Measurements from ENCODE around the gene STT3B.
A peak's percentile ranks its signal among the peaks of the same experiment; 100 is the strongest.
"Not testable (repeated sequence)": the region's sequence is repeated elsewhere in the genome, so short reads cannot be mapped to it uniquely, and the experiment has no call there.

Gene STT3B

DNA sequence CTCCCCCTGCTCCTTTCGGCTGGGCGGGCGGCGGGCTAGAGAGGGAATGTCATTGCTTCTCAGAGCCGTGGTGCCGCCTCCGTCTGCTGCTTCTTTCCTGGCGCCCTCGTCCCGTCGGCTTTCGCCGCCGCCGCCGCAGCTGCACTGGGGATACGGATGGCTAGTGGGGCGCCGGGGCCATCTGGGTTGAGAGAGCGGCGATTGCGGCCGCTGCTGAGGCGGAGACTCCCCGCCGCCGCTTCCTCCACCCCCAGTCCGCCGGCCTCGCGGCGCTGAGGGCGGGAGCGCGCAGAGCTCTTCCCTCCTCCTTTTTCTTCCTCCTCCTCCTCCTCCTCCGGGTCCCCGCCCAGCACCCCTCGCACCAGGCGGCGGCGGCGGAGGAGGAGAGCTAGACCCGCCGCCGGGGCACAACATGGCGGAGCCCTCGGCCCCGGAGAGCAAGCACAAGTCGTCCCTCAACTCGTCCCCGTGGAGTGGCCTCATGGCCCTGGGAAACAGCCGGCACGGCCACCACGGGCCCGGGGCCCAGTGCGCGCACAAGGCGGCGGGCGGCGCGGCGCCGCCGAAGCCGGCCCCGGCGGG lies at the start of gene STT3B:
Gene STT3B (plus strand): TSS at position 339 of the 582 bp plus-strand sequence. CDS start 74 bp downstream, at position 413.
- DNase-seq (ENCODE audit: low read depth): peak; percentile 72

GRCh38 chr3:31483776-31484175 lies 48.9 kb upstream of the STT3B start:
- DNase-seq (ENCODE audit: low read depth): no peak

DNA sequence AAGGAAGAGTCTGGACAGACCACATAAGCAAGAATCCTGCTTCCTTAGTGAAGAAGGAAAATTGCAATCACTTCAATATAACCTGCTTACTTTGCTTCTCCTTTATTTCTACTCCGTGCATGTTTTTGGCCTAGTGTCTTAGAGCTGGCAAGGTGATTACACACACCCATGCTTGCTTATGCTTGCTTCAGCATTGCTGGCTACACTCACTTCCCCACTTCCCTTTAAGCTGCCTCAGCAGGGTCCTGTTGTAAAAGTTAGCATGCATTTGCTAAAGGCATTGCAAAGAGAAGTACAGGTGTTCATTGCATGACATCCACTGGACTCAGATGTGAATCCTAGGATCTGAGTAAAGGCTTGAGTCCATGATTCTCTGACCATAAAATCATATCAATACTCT lies 47.5 kb upstream of the STT3B start:
- no peak for DNase-seq (ENCODE audit: low read depth)

DNA sequence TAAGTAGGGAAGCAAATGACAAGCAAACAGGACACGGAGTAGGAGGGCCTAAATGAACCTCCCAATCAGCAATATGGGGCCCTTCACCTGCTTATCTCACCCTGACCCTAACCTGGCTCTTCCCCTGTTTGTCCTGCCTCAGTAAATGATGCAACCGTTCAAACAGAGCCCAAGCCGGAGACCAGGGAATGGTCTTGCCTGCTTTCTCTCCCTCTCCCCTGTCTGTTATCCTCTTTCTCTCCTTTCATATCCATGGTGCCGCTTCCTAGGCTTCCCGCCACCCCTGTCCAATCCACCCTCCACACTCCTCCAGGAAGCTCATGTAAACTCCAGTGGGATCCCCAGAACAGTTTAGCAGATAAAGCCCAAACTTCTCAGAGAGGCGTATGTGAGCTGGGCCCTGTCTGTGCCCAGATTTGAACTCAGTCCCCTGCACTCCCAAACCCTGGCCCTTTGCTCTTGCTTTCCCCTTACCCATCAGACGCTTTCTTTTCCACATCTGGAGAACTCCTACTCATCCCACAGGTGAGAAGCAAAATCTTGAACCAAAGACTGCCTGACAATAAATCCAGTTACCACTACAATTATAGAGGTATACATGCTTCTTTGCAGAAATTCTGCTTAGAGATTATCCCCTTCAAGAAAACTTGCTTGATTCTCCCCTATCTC lies 45.7 kb upstream of the STT3B start:
- DNase-seq (ENCODE audit: low read depth): no peak

DNA sequence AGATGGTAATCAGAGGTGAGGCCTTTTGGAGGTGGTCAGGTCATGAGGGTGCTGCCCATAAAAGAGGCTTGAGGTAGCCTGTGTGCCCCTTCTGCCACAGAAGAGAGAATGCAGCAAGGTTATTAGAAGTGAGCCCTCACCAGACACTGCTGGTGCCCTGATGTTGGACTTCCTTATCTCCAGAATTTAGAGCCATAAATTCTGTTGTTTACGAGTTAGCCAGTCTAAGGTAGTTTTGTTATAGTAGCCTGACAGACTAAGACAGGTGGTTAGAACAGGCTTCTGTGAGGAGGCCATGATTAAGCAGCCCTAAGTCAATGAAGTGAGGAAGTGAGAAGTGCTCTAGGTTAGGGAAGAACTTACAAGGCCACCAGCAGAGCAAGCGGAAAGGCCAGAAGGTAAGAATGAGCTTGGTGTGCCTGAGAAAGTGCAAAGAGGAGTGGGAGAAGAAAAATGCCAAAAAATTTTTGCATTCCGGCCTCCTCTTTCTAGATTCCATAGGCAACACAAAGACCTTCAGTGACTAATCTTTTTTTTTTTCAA lies 44.2 kb upstream of the STT3B start:
- DNase-seq (ENCODE audit: low read depth): no peak

DNA sequence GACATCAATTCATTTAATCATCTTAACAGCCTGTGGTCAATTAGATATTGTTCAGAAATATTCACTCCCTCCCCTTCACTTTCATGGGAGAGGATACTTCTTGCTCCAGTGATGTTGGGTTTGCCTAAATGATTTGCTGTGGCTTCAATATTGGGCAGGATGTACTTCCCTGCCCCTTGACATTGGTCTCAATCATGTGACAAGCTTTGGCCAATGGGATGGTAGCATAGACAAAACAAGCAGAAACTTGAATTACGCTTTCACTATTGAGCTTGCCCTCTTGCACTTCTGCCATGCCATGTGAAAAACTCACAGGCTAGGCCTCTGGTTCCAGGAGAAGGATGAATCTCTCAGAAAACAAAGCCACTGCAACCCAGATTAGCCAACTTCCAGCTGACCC lies 42.2 kb upstream of the STT3B start:
- no peak for DNase-seq (ENCODE audit: low read depth)

- no peak for DNase-seq (ENCODE audit: low read depth)
Measured at GRCh38 chr3:31491660-31492059, 41.1 kb upstream of the STT3B start.

DNA sequence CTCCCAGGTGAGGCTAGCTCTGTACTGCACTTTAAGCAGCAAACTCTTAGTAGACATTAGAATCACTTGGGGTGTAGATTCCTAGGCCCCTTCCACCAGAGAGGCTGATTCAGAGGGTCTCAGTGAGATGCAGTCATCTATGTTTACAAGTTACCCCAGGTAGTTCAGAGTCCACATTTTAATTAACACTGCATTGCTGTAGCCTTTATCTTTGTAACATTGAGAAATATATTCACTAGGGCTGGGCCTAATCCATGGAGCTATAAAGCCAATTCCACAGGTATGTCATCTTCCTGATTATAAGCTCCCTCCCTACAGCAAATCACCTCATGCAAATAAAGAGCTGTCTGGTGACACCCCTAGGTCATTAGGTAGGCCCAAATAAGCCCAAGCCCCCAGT lies 39.6 kb upstream of the STT3B start:
- no peak for DNase-seq (ENCODE audit: low read depth)

DNA sequence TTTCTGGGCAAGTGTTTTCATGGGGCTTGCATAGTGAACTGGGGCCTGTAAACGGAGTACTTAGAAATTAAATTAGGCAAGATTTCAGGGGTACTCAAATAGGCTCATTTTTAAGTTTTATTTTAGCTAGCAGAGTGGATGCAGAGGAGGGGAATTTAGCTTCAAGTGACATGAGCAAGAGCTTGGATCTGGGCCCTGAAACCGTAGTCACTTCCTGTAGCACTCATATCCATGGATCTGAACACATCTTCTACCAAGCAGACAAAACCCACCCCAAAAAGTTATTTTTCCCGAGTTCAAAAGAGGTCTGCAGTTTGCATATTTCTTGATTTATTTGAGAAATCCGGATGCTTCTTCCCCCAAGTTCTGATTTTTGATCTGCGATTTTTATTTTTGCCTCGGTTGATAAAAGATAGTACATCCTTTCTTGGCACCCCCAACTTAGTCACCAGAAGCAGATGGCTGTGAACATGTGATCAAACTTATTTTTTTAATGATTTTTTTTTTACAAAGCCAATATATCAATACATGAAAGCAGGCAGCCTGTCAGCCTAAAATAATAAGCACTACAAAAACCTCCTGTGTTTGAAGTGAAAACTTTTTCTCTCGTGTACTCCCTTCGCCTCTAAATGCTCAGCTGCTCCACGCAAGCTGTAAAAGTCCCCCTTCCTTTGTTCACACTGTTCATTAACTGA lies 36.6 kb upstream of the STT3B start:
- no peak for DNase-seq (ENCODE audit: low read depth)

DNA sequence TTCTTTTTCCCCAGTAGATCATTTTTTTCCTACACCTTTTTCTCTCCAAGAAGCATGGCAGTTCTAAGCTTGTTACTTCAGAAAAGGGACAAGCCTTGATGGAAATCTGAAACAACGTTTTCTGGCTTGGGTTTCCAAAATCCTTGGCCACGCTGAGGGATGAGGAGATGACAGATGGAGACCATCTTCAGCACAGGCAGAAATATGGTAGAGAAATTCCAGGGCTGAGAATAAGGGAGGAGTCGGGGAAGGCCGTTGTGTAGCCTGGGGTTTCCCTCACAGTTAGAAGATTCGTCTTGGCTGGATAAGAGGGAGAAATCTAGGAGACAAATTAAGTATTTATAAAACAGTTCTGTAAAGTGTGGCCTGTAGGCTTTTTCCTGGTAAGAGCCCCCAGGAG lies 33.9 kb upstream of the STT3B start:
- no peak for DNase-seq (ENCODE audit: low read depth)

GRCh38 chr3:31499281-31499680 lies 33.4 kb upstream of the STT3B start:
- DNase-seq (ENCODE audit: low read depth): no peak

GRCh38 chr3:31502803-31503221 lies 29.9 kb upstream of the STT3B start:
- DNase-seq (ENCODE audit: low read depth): no peak

- no peak for DNase-seq (ENCODE audit: low read depth)
Measured at GRCh38 chr3:31503456-31503855, 29.3 kb upstream of the STT3B start.

- no peak for DNase-seq (ENCODE audit: low read depth)
Measured at GRCh38 chr3:31504230-31504629, 28.5 kb upstream of the STT3B start.

GRCh38 chr3:31505371-31506048 lies 27.2 kb upstream of the STT3B start:
- DNase-seq (ENCODE audit: low read depth): no peak

DNA sequence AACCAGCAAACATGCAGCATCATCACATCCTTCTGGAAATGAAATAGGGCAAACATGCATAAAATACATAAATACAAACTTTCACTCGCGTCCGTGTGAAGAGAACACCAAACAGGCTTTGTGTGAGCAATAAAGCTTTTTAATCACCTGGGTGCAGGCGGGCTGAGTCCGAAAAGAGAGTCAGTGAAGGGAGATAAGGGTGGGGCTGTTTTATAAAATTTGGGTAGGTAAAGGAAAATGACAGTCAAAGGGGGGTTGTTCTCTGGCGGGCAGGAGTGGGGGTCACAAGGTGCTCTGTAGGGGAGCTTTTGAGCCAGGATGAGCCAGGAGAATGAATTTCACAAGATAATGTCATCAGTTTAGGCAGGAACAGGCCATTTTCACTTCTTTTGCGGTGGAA lies 26.2 kb upstream of the STT3B start:
- DNase-seq (ENCODE audit: low read depth): not testable (repeated sequence)

DNA sequence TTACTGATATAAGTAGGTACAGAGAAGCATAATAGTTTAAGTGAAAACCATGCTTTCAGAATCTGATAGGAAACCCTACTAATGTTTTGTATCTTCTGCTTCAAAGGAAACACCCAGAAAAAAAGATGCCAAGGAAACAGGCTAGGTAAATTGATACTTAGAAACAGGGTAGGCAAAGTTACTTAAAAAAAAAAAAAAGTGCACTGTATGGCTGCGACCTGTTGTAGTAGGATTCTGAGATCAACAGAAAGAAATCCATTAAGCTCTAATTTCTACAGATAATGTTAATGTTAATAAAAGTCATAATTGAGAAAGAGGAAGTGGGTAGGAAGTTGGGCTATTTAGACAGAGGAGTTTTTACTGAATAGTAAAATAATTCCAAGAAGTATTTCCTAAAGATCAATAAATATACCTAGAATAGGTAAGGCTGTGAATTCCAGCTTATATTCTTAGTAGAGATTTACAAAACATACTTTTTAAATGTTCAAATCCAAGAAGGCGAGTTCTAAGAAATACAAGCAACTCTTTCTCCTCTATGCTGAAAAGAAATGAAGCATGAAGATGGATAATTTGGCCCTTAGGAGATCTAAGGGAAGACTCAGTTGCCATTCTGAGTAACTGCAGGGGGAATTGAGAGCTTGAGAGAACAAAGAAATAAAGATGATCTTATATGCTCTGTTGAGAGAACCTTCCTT lies 24.1 kb upstream of the STT3B start:
- no peak for DNase-seq (ENCODE audit: low read depth)

- no peak for DNase-seq (ENCODE audit: low read depth)
Measured at GRCh38 chr3:31509147-31509728, 23.5 kb upstream of the STT3B start.

GRCh38 chr3:31514570-31514969 lies 18.2 kb upstream of the STT3B start:
- DNase-seq (ENCODE audit: low read depth): no peak

DNA sequence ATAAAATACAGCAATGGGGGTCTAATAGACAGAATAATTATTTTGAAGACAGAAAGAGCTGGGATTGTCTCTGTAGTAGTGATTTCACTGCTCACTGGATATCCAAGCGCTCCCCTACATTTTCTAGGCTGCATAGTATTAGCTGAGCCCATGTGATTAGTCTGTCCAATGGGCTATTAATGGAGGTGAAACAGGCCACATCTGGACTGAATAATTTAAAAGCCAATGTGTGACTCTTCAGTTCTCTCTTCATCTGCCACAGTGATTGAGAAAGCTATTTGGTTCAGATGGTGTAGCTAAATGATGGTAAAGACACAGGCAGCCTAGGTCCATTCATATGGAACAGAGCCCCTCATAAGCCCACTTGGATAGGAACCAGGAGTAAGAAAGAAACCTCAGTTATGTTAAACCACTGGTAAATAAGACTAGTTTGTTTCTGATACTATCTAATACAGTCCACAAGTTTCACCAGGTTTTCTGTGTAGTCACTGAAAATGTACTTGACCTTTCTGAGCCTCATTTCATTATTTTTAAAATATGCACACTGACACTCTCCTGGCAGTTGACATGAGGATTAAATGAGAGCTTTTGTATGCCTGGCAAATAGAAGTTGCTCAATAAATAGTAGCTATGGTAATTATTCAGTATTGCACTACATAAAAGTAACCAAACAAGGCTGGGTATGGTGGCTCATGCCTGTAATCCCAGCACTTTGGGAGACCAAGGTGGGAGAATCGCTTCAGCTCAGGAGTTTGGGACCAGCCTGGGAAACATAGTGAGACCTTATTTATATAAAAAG lies 17.0 kb upstream of the STT3B start:
- DNase-seq (ENCODE audit: low read depth): no peak

DNA sequence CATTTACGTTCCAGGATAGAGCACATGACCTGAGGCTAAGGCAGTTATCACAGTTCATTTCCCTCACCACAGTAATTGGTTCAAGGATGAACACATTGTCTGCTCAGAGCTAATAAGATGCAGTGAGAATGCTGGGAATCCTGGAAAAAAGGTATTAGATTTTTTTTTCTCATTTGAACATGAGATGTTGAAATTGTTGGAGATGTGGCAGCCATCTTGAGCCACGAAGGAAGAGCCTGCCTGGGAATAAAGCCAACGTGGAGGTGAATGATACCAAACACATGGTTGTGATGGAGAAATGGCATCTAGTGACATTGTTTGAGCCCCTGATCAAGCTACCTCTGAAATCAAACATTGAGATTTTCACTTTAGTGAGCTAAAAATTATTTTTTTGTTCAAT lies 16.0 kb upstream of the STT3B start:
- no peak for DNase-seq (ENCODE audit: low read depth)

Measured in fibroblast of the conjunctiva (primary cell).